ENCODE measurements around the gene ZNF678. TPM values are rescaled to one million over a fixed set of nuclear protein-coding genes. Genes with fewer than 3 reads are reported as not detected.

ZNF678 gene
- total and polyA plus RNA-seq, 2 donors from 2014 or later: 1.3 to 10.0 TPM

GRCh38 chr1:227567256-227567655 lies 3.9 kb downstream of the ZNF678 start:
- TF ChIP-seq, protein P1, sequence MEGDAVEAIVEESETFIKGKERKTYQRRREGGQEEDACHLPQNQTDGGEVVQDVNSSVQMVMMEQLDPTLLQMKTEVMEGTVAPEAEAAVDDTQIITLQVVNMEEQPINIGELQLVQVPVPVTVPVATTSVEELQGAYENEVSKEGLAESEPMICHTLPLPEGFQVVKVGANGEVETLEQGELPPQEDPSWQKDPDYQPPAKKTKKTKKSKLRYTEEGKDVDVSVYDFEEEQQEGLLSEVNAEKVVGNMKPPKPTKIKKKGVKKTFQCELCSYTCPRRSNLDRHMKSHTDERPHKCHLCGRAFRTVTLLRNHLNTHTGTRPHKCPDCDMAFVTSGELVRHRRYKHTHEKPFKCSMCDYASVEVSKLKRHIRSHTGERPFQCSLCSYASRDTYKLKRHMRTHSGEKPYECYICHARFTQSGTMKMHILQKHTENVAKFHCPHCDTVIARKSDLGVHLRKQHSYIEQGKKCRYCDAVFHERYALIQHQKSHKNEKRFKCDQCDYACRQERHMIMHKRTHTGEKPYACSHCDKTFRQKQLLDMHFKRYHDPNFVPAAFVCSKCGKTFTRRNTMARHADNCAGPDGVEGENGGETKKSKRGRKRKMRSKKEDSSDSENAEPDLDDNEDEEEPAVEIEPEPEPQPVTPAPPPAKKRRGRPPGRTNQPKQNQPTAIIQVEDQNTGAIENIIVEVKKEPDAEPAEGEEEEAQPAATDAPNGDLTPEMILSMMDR (IDR thresholded peaks at IDR 0.05; ENCODE audit: borderline replicate concordance, extremely low read depth, insufficient read depth): no peak
- H3K27me3 ChIP-seq (ENCODE audit: control insufficient read depth, insufficient read depth, low read length): no peaks in the 10 kb centered on the region
- DNase-seq (no peak), FAIRE-seq (no peak)
- H3K4me1 ChIP-seq (ENCODE audit: control insufficient read depth in 2 of 3, insufficient read depth in 2 of 3, low read depth in 1 of 3, low read length in 3 of 3): peaks cover 0 to 4% (median 3%) of the 10 kb centered on the region in 3 donors
- intact Hi-C loops (cut with DNase I): no loop called here
- peaks cover 0 to 3% (median 0%) of the 10 kb centered on the region in 3 donors for H3K9me3 ChIP-seq (ENCODE audit: control insufficient read depth in 2 of 3, insufficient read depth in 1 of 3, low read length in 3 of 3)
- no peak overlapping the region for H3K9ac ChIP-seq (ENCODE audit: low read length in 3 of 3)
- no peak overlapping the region for H3K4me3 ChIP-seq (ENCODE audit: low read length in 3 of 3)
- H3K36me3 ChIP-seq (ENCODE audit: control insufficient read depth in 2 of 3, insufficient read depth in 3 of 3, low read length in 3 of 3): peaks cover 0 to 2% (median 0%) of the 10 kb centered on the region in 3 donors
- H3K27ac ChIP-seq (ENCODE audit: low read depth in 2 of 2, low read length in 2 of 2): no peak overlapping the region

- Histone ChIP-seq H3K9ac (ENCODE audit: low read length in 3 of 3) (no peak overlapping the region), H3K36me3 (ENCODE audit: control insufficient read depth in 2 of 3, insufficient read depth in 3 of 3, low read length in 3 of 3) (peaks cover 0 to 2% (median 0%) of the 10 kb centered on the region in 3 donors), H3K27me3 (ENCODE audit: control insufficient read depth, insufficient read depth, low read length) (no peaks in the 10 kb centered on the region), H3K27ac (ENCODE audit: low read depth in 2 of 2, low read length in 2 of 2) (no peak overlapping the region), H3K9me3 (ENCODE audit: control insufficient read depth in 2 of 3, insufficient read depth in 1 of 3, low read length in 3 of 3) (no peaks in the 10 kb centered on the region), H3K4me1 (ENCODE audit: control insufficient read depth in 2 of 3, insufficient read depth in 2 of 3, low read depth in 1 of 3, low read length in 3 of 3) (peaks cover 0 to 4% (median 3%) of the 10 kb centered on the region in 3 donors), H3K4me3 (ENCODE audit: low read length in 3 of 3) (no peak overlapping the region)
- intact Hi-C loops (cut with DNase I): no loop called here
- TF ChIP-seq, protein P1 (IDR thresholded peaks at IDR 0.05; ENCODE audit: borderline replicate concordance, extremely low read depth, insufficient read depth): no peak
- DNase-seq (no peak), FAIRE-seq (no peak)
Observed at GRCh38 chr1:227568593-227568992, 5.2 kb downstream of the ZNF678 start.

DNA sequence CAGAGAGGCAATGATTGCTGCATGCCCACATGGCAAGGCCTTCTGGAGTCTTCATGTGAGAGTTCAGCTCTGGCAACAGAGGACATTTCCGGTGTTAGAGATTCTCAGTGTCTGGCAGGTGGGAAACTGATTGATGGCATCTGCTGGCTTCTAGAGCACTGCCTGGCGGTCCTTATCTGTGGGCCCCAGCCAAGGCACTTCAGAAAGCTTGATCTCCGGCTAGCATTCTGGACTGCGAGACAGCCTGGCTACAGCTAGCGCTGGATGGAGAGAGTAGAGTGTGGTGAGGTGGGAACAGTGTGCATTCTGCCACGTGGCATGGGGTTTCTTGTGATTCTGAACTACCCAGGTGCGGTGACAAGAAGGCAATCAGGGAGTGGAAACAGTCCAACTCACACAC lies 9.4 kb downstream of the ZNF678 start:
- H3K27me3 ChIP-seq (ENCODE audit: control insufficient read depth, insufficient read depth, low read length): no peaks in the 10 kb centered on the region
- H3K9ac ChIP-seq (ENCODE audit: low read length in 3 of 3): no peak overlapping the region
- FAIRE-seq (no peak), DNase-seq (no peak)
- H3K4me1 ChIP-seq (ENCODE audit: control insufficient read depth in 2 of 3, insufficient read depth in 2 of 3, low read depth in 1 of 3, low read length in 3 of 3): no peaks in the 10 kb centered on the region
- intact Hi-C loops (cut with DNase I): no loop called here
- TF ChIP-seq, protein P1 (IDR thresholded peaks at IDR 0.05; ENCODE audit: borderline replicate concordance, extremely low read depth, insufficient read depth): no peak
- H3K36me3 ChIP-seq (ENCODE audit: control insufficient read depth in 2 of 3, insufficient read depth in 3 of 3, low read length in 3 of 3): no peaks in the 10 kb centered on the region
- no peak overlapping the region for H3K4me3 ChIP-seq (ENCODE audit: low read length in 3 of 3)
- H3K27ac ChIP-seq (ENCODE audit: low read depth in 2 of 2, low read length in 2 of 2): no peak overlapping the region
- peaks cover 0 to 4% (median 2%) of the 10 kb centered on the region in 3 donors for H3K9me3 ChIP-seq (ENCODE audit: control insufficient read depth in 2 of 3, insufficient read depth in 1 of 3, low read length in 3 of 3)

GRCh38 chr1:227574926-227575325 lies 11.6 kb downstream of the ZNF678 start:
- no peak for FAIRE-seq

More at GRCh38 chr1:227574926-227575325, 11.6 kb downstream of the ZNF678 start:
- Histone ChIP-seq H3K4me3 (ENCODE audit: low read length in 3 of 3) (no peak overlapping the region), H3K4me1 (ENCODE audit: control insufficient read depth in 2 of 3, insufficient read depth in 2 of 3, low read depth in 1 of 3, low read length in 3 of 3) (no peaks in the 10 kb centered on the region), H3K9ac (ENCODE audit: low read length in 3 of 3) (no peak overlapping the region), H3K9me3 (ENCODE audit: control insufficient read depth in 2 of 3, insufficient read depth in 1 of 3, low read length in 3 of 3) (peaks cover 0 to 12% (median 2%) of the 10 kb centered on the region in 3 donors), H3K36me3 (ENCODE audit: control insufficient read depth in 2 of 3, insufficient read depth in 3 of 3, low read length in 3 of 3) (no peaks in the 10 kb centered on the region), H3K27ac (ENCODE audit: low read depth in 2 of 2, low read length in 2 of 2) (no peak overlapping the region), H3K27me3 (ENCODE audit: control insufficient read depth, insufficient read depth, low read length) (no peaks in the 10 kb centered on the region)
- intact Hi-C loops (cut with DNase I): no loop called here
- DNase-seq: no peak
- TF ChIP-seq, protein P1 (IDR thresholded peaks at IDR 0.05; ENCODE audit: borderline replicate concordance, extremely low read depth, insufficient read depth): no peak
